IPS-18a (cell line): Measurements from ENCODE around the gene C19orf33.

Experiments used
- H3K27ac ChIP-seq: one replicate; pipeline ENCODE4 v1.5.1; 2013; ENCODE audit warnings: low read length
- H3K27me3 ChIP-seq: one replicate; pipeline ENCODE4 v1.6.1; 2013; ENCODE audit warnings: mild to moderate bottlenecking, low read length; ENCODE audit not compliant: control insufficient read depth, insufficient read depth
- H3K36me3 ChIP-seq: one replicate; pipeline ENCODE4 v1.6.1; 2013; ENCODE audit warnings: low read depth, low read length; ENCODE audit not compliant: control insufficient read depth
- H3K4me1 ChIP-seq: one replicate; pipeline ENCODE4 v1.6.1; 2013; ENCODE audit warnings: low read depth, low read length; ENCODE audit not compliant: control insufficient read depth
- H3K4me3 ChIP-seq: one replicate; pipeline ENCODE4 v1.5.1; 2013; ENCODE audit warnings: low read length
- H3K9ac ChIP-seq: one replicate; pipeline ENCODE4 v1.6.1; 2013; ENCODE audit warnings: mild to moderate bottlenecking, low read length, moderate library complexity
- H3K9me3 ChIP-seq: one replicate; pipeline ENCODE4 v1.6.1; 2013; ENCODE audit warnings: low read depth, low read length; ENCODE audit not compliant: control insufficient read depth

Gene C19orf33

GRCh38 chr19:38267761-38268483, 36.1 kb upstream of the C19orf33 start:
- H3K9ac ChIP-seq = no peak overlapping the region
- no peak overlapping the region for H3K27ac ChIP-seq
- no peak overlapping the region for H3K4me3 ChIP-seq
- no peaks in the 10 kb centered on the region for H3K9me3 ChIP-seq
- H3K36me3 ChIP-seq = no peaks in the 10 kb centered on the region
- H3K4me1 ChIP-seq = peaks cover 36% of the 10 kb centered on the region
- H3K27me3 ChIP-seq = no peaks in the 10 kb centered on the region

GRCh38 chr19:38268539-38268938, 35.5 kb upstream of the C19orf33 start:
- no peaks in the 10 kb centered on the region for H3K9me3 ChIP-seq
- no peak overlapping the region for H3K4me3 ChIP-seq
- peaks cover 30% of the 10 kb centered on the region for H3K4me1 ChIP-seq
- no peak overlapping the region for H3K27ac ChIP-seq
- H3K36me3 ChIP-seq = no peaks in the 10 kb centered on the region
- H3K9ac ChIP-seq = no peak overlapping the region
- no peaks in the 10 kb centered on the region for H3K27me3 ChIP-seq

DNA sequence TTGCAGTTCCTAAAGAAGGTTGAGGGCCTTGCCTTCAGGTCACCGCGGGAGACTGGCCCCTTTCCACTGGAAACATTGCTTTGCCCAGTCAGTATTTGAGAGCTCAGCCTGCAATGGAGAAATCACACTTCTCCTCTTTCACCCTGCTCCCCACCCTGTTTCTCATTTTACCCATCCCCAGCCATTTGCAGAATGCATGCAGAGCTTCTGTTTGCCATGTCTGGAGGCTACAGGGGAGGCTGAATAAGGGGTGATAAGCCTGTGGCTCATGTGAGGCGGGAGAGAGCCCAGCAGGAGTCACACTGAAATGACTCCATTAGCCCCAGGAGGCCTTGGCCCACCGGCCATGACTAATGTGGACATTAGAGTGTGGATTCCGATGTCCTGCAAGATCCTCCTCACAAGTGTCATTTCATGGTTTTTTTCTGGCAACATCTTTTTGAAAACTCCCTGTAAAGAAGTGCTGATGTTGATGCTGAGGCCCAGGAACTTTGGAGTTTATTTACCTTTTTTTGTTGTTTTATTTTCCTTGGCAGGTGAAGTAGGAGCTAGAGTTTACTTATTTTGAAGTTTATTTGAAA, 33.4 kb upstream of the C19orf33 start:
- Histone ChIP-seq H3K9ac (no peak overlapping the region), H3K4me1 (peaks cover 24% of the 10 kb centered on the region)

DNA sequence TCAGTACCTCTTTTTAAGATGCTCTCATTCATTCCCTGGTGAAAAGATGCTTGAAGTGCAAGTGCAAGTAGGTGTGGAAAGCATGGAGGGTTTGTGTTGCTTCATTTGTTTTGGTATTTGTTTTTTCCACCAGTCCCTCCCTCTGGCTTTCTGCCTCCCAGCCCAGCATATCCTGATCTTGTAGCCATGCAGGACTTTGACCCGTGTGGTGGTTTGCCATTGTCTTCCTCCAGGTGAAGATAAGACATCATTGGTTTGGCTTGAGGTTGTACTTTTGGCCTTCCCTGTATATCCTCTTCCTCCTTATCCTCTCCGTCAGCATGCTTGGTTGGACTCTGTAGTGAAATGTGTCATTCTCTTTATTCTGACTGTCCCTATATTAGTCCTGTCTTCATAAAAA, 30.6 kb upstream of the C19orf33 start:
- no peak overlapping the region for H3K4me3 ChIP-seq
- H3K27ac ChIP-seq = no peak overlapping the region
- no peak overlapping the region for H3K9ac ChIP-seq
- H3K9me3 ChIP-seq = no peaks in the 10 kb centered on the region
- H3K4me1 ChIP-seq = peaks cover 5% of the 10 kb centered on the region
- no peaks in the 10 kb centered on the region for H3K36me3 ChIP-seq
- H3K27me3 ChIP-seq = no peaks in the 10 kb centered on the region

More for the DNA sequence above, 33.4 kb upstream of the C19orf33 start:
- no peaks in the 10 kb centered on the region for H3K36me3 ChIP-seq
- H3K27ac ChIP-seq = no peak overlapping the region
- H3K9me3 ChIP-seq = no peaks in the 10 kb centered on the region
- no peak overlapping the region for H3K4me3 ChIP-seq
- H3K27me3 ChIP-seq = no peaks in the 10 kb centered on the region

DNA sequence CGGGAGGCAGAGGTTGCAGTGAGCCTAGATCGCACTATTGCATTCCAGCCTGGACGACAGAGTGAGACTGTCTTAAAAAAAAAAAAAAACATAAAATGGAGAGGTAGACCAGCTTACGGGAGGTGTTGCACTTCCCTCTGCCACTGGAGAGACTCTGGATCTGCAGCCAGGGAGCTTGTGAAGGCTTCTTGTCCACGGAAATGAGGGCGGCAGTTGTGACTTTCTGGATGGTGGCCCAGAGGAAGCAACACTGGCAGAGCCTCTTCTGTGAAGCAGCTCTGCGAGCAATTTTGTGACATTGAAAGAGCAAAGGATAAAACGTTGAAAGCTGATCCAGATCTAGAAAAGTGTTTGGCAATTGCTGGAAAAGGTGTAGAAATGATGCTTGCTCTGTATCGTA, 29.3 kb upstream of the C19orf33 start:
- no peak overlapping the region for H3K27ac ChIP-seq
- H3K9ac ChIP-seq = no peak overlapping the region
- H3K9me3 ChIP-seq = no peaks in the 10 kb centered on the region
- no peak overlapping the region for H3K4me3 ChIP-seq
- peaks cover 5% of the 10 kb centered on the region for H3K4me1 ChIP-seq
- H3K27me3 ChIP-seq = no peaks in the 10 kb centered on the region
- no peaks in the 10 kb centered on the region for H3K36me3 ChIP-seq

DNA sequence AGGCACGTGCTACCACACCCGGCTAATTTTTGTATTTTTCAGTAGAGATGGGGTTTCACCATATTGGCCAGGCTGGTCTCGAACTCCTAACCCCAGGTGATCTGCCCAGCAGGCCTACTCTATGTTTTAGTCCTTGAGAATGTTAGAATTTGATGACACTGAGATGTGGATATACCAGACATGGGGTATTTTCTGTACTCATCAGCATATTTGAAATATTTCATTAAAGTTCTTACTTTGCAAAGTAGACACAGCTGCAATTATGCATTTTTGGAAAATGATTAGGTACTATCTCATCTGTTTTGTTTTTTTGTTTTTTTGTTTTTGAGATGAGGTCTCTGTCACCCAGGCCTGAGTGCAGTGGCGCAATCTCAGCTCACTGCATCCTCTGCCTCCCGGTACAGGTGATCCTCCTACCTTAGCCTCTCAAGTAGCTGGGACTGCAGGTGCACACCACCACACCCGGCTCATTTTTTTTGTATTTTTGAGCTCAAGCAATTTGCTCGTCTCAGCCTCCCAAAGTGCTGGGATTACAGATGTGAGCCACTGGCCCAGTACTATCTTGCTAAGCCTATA, 27.0 kb upstream of the C19orf33 start:
- H3K9ac ChIP-seq = no peak overlapping the region
- H3K36me3 ChIP-seq = no peaks in the 10 kb centered on the region
- no peak overlapping the region for H3K4me3 ChIP-seq
- H3K27me3 ChIP-seq = no peaks in the 10 kb centered on the region
- H3K27ac ChIP-seq = no peak overlapping the region
- H3K9me3 ChIP-seq = no peaks in the 10 kb centered on the region
- no peaks in the 10 kb centered on the region for H3K4me1 ChIP-seq

GRCh38 chr19:38277549-38277948, 26.5 kb upstream of the C19orf33 start:
- Histone ChIP-seq H3K36me3 (no peaks in the 10 kb centered on the region), H3K9me3 (no peaks in the 10 kb centered on the region), H3K27ac (no peak overlapping the region), H3K27me3 (no peaks in the 10 kb centered on the region), H3K4me3 (no peak overlapping the region), H3K4me1 (no peaks in the 10 kb centered on the region), H3K9ac (no peak overlapping the region)

GRCh38 chr19:38277969-38278680, 25.9 kb upstream of the C19orf33 start:
- Histone ChIP-seq H3K9me3 (no peaks in the 10 kb centered on the region), H3K4me3 (no peak overlapping the region), H3K27me3 (no peaks in the 10 kb centered on the region), H3K9ac (no peak overlapping the region), H3K27ac (no peak overlapping the region), H3K36me3 (no peaks in the 10 kb centered on the region), H3K4me1 (no peaks in the 10 kb centered on the region)

GRCh38 chr19:38278751-38279150, 25.3 kb upstream of the C19orf33 start:
- Histone ChIP-seq H3K4me1 (no peaks in the 10 kb centered on the region), H3K36me3 (no peaks in the 10 kb centered on the region), H3K27ac (no peak overlapping the region), H3K9me3 (no peaks in the 10 kb centered on the region), H3K9ac (no peak overlapping the region), H3K4me3 (no peak overlapping the region), H3K27me3 (no peaks in the 10 kb centered on the region)

GRCh38 chr19:38280030-38280921, 23.8 kb upstream of the C19orf33 start:
- H3K4me1 ChIP-seq = no peaks in the 10 kb centered on the region
- H3K9me3 ChIP-seq = no peaks in the 10 kb centered on the region
- H3K36me3 ChIP-seq = peaks cover 11% of the 10 kb centered on the region
- no peak overlapping the region for H3K4me3 ChIP-seq
- H3K9ac ChIP-seq = no peak overlapping the region
- no peak overlapping the region for H3K27ac ChIP-seq
- no peaks in the 10 kb centered on the region for H3K27me3 ChIP-seq
